Immature natural killer cell (primary cell): ENCODE results near the gene ABCC4. TPM values are rescaled to one million over a fixed set of nuclear protein-coding genes. Genes with fewer than 3 reads are reported as not detected.

Experiments used
- DNase-seq, 3 donors: peaks; one replicate each; pipeline ENCODE4 v3.0.0; 2022; ENCODE audit warnings: mixed read lengths in 1 of 3
- H3K27ac Mint-ChIP-seq, 6 donors: one replicate each; pipeline ENCODE4 v1.8.0; 2020; ENCODE audit warnings: mixed read lengths in 6 of 6, mild to moderate bottlenecking in 5 of 6, inconsistent platforms in 4 of 6, moderate library complexity in 3 of 6
- H3K27me3 Mint-ChIP-seq, 3 donors: one replicate each; pipeline ENCODE4 v1.8.0; 2020 to 2021; ENCODE audit warnings: low read depth in 3 of 3, mild to moderate bottlenecking in 3 of 3, mixed read lengths in 3 of 3, moderate library complexity in 3 of 3, inconsistent platforms in 1 of 3
- H3K36me3 Mint-ChIP-seq, 3 donors: one replicate each; pipeline ENCODE4 v1.8.0; 2020; ENCODE audit warnings: mixed read lengths in 3 of 3, inconsistent platforms in 2 of 3, mild to moderate bottlenecking in 2 of 3
- H3K4me1 Mint-ChIP-seq, 2 donors: one replicate each; pipeline ENCODE4 v1.8.0; 2020; ENCODE audit warnings: inconsistent platforms in 2 of 2, mild to moderate bottlenecking in 2 of 2, mixed read lengths in 2 of 2, moderate library complexity in 1 of 2
- H3K4me3 Mint-ChIP-seq, 5 donors: one replicate each; pipeline ENCODE4 v1.8.0; 2020; ENCODE audit warnings: mild to moderate bottlenecking in 5 of 5, mixed read lengths in 5 of 5, inconsistent platforms in 3 of 5, moderate library complexity in 3 of 5
- H3K9me3 Mint-ChIP-seq, 6 donors: one replicate each; pipeline ENCODE4 v1.8.0; 2020; ENCODE audit warnings: mild to moderate bottlenecking in 6 of 6, mixed read lengths in 6 of 6, inconsistent platforms in 4 of 6, moderate library complexity in 3 of 6
- polyA plus RNA-seq, 3 donors: library from polyadenylated mRNA; unstranded; fragments of 300-500 nt; fragmentation: Illumina TruSeq; gene quantifications; one replicate each; pipeline ENCODE4 v1.2.3, GENCODE V29; 2021

ABCC4 gene
- polyA plus RNA-seq, 3 donors from 2014 or later = 2.8 to 3.9 (median 3.0) TPM

- Mint-ChIP-seq H3K36me3 (no peaks in the 10 kb centered on the region), H3K27me3 (peaks cover 1 to 11% (median 4%) of the 10 kb centered on the region in 3 donors), H3K4me3 (no peak overlapping the region), H3K9me3 (peaks cover 0 to 7% (median 0%) of the 10 kb centered on the region in 6 donors), H3K4me1 (no peaks in the 10 kb centered on the region), H3K27ac (no peak overlapping the region)
- no peak for DNase-seq
Measured at GRCh38 chr13:94992036-94992960, 309.0 kb downstream of the ABCC4 start.

GRCh38 chr13:94988654-94989053, 312.6 kb downstream of the ABCC4 start:
- H3K4me1 Mint-ChIP-seq = no peaks in the 10 kb centered on the region
- peaks cover 0 to 7% (median 0%) of the 10 kb centered on the region in 6 donors for H3K9me3 Mint-ChIP-seq
- DNase-seq = no peak
- no peak overlapping the region for H3K4me3 Mint-ChIP-seq
- H3K27me3 Mint-ChIP-seq = peaks cover 0 to 2% (median 1%) of the 10 kb centered on the region in 3 donors
- no peaks in the 10 kb centered on the region for H3K36me3 Mint-ChIP-seq
- H3K27ac Mint-ChIP-seq = no peak overlapping the region

DNA sequence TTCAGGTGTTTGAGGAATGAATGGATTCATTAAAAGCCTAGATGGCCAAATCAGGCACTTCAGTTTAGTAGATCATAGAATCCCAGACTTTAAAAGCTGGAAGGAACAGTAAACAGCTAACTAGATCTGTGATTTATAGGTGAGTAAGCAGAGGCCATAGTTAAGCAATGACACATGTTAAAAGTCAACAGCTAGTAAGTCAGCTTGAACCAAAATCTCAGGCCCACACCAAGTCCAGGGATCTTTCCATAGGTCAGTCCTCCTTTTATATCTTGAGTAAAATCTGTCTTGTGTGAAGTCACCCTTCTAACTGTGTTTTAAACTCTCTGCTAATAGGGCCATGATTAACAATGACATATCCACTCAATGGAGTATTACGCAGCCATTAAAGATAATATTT, 313.4 kb downstream of the ABCC4 start:
- no peak overlapping the region for H3K4me3 Mint-ChIP-seq
- no peaks in the 10 kb centered on the region for H3K36me3 Mint-ChIP-seq
- H3K27me3 Mint-ChIP-seq = peaks cover 0 to 1% (median 0%) of the 10 kb centered on the region in 3 donors
- H3K9me3 Mint-ChIP-seq = peaks cover 0 to 7% (median 0%) of the 10 kb centered on the region in 6 donors
- DNase-seq = no peak
- no peaks in the 10 kb centered on the region for H3K4me1 Mint-ChIP-seq
- no peak overlapping the region for H3K27ac Mint-ChIP-seq

DNA sequence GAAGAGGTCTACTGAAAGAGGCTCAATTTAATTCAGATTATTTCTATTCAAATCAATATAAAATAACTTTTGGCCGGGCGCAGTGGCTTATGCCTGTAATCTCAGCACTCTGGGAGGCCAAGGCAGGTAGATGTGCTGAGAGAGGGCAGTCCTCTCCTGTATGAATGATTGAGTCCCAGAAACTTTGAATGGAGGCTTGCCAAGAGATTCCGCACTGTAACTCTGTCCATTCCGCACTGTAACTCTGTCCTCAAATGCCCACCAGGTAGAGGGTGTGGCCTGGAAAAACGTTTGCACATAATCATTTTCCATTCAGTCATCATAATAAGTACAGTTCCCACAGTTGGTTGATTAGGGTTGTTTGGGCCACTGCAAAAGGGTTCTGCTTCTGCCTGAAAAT, 314.2 kb downstream of the ABCC4 start:
- DNase-seq = no peak
- Mint-ChIP-seq H3K9me3 (peaks cover 0 to 7% (median 0%) of the 10 kb centered on the region in 6 donors), H3K4me3 (no peak overlapping the region), H3K27ac (no peak overlapping the region), H3K4me1 (no peaks in the 10 kb centered on the region), H3K27me3 (peaks cover 0 to 1% (median 0%) of the 10 kb centered on the region in 3 donors), H3K36me3 (no peaks in the 10 kb centered on the region)

GRCh38 chr13:94984958-94985357, 316.3 kb downstream of the ABCC4 start:
- Mint-ChIP-seq H3K36me3 (no peaks in the 10 kb centered on the region), H3K27ac (no peak overlapping the region), H3K4me1 (no peaks in the 10 kb centered on the region), H3K9me3 (peaks cover 0 to 5% (median 0%) of the 10 kb centered on the region in 6 donors), H3K4me3 (no peak overlapping the region), H3K27me3 (peaks cover 0 to 1% (median 0%) of the 10 kb centered on the region in 3 donors)
- no peak for DNase-seq

- H3K9me3 Mint-ChIP-seq = peaks cover 0 to 6% (median 0%) of the 10 kb centered on the region in 6 donors
- DNase-seq = no peak
- H3K36me3 Mint-ChIP-seq = no peaks in the 10 kb centered on the region
- H3K4me3 Mint-ChIP-seq = no peak overlapping the region
- H3K27me3 Mint-ChIP-seq = peaks cover 0 to 4% (median 0%) of the 10 kb centered on the region in 3 donors
- H3K27ac Mint-ChIP-seq = no peak overlapping the region
- H3K4me1 Mint-ChIP-seq = no peaks in the 10 kb centered on the region
Measured at GRCh38 chr13:94978516-94978915, 322.7 kb downstream of the ABCC4 start.

DNA sequence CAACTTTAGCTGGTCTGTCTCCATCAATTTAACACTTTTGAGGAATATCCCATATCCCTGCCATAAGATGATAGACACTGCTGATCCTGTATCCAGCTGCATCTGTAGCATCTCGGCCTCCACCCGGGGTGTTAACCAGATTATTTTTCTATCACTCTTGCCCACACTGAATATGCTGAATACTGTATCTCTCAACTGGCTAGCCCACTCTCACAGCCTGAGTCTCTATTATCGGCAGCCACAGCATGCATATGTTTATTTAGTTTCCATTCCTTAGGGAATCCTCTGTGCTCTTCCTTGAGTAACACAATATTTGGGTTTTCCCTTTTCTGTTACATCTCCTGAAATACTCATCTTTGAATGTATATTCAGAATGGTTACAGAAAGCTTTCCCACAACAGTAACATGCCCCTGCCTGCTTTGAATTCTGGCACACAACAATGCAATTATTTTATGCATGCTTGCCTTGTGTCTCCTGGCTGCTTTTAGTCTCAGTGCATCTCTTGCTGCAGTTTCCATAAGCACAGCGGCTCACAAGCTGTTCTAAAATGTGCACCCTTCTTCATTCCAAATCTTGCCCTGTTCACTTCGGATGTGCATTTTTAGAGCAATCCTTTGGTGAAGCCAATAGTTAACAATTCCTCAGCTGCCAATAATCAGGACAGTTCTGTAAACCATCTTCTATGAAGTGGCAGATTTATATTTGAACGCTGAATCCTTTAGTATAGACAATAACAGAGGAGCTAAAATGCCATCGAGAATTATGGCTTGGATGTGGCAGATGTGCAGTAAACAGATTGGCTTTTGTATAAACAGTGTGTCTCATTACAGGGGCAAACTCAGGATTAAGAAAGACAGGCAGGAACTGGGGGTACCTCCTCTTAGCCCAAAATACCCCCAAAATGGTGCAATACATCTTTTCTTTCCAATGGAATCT, 327.0 kb downstream of the ABCC4 start:
- no peak overlapping the region for H3K4me3 Mint-ChIP-seq
- no peaks in the 10 kb centered on the region for H3K4me1 Mint-ChIP-seq
- no peak overlapping the region for H3K27ac Mint-ChIP-seq

DNA sequence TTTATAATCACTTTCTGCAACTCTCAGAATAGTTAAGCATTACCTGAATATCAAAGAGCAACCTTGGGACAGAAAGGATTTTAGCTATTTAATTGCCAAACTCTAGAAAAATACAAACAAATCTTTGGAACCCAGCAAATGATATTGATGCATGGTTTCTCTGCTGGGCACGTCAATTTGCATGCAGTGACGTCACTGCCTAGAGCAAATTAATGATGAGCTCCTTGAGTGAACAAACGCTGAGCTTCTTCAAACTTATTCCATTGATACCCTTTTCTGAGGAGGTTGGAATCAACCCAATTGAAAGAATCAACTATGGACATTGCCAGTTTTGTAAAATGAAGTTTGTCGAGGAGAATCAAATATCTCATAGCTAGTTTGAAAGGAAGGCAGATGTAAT, 329.0 kb downstream of the ABCC4 start:
- DNase-seq = no peak
- Mint-ChIP-seq H3K27me3 (peaks cover 2 to 11% (median 3%) of the 10 kb centered on the region in 3 donors), H3K4me3 (no peak overlapping the region), H3K4me1 (no peaks in the 10 kb centered on the region), H3K27ac (no peak overlapping the region), H3K9me3 (peaks cover 0 to 3% (median 0%) of the 10 kb centered on the region in 6 donors), H3K36me3 (no peaks in the 10 kb centered on the region)

More for the DNA sequence above, 327.0 kb downstream of the ABCC4 start:
- DNase-seq = no peak
- Mint-ChIP-seq H3K27me3 (peaks cover 0 to 6% (median 6%) of the 10 kb centered on the region in 3 donors), H3K36me3 (no peaks in the 10 kb centered on the region), H3K9me3 (peaks cover 0 to 4% (median 0%) of the 10 kb centered on the region in 6 donors)
